Epidermal melanocyte (primary cell): ENCODE measurements around the gene HNF1B.
"Not testable (repeated sequence)": the region's sequence is repeated elsewhere in the genome, so short reads cannot be mapped to it uniquely, and the experiment has no call there.

Source experiments
- DNase-seq: peaks from one replicate; pipeline ENCODE4 v3.0.0; 2011; ENCODE audit warnings: low spot score; ENCODE audit not compliant: insufficient read length

HNF1B gene

DNA sequence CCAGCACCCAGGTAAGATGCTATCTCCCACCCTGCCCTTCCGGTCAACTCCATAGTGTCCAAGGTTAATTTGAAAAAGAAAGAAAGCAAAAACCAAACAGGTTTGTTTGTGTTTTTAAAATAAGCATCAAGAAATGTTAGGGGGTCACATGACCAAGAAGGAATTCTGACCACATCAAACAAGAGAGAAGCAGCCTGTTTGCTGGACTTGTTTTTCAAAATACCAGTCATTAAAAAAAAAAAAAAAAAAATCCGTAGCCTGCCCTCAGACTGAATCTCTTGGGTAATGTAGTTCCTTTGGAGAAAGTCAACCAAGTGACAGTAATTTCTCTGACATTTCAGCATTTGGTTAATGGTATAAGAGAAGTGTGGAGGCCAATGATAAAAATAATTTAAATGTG lies 38.4 kb downstream of the HNF1B start:
- DNase-seq: no peak

DNA sequence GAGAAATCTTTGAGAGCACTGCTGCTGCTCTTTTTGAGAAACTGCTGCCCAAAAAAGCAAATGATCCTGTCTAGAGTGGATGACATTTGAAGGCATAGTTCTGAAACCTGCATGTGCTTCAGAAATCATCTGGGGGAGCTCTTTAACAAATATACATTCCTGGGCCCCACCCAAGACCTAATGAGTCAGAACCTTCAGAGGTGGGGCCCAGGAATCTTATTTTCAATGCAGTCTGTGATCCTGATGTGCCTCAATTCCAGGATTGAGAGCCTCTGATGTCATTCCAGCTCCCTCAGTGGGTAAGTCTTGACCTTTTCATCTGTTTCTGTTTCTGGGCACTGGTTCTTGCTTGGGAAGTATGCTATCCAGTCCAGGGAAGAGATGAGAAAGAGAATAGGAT lies 42.3 kb downstream of the HNF1B start:
- DNase-seq: no peak

DNA sequence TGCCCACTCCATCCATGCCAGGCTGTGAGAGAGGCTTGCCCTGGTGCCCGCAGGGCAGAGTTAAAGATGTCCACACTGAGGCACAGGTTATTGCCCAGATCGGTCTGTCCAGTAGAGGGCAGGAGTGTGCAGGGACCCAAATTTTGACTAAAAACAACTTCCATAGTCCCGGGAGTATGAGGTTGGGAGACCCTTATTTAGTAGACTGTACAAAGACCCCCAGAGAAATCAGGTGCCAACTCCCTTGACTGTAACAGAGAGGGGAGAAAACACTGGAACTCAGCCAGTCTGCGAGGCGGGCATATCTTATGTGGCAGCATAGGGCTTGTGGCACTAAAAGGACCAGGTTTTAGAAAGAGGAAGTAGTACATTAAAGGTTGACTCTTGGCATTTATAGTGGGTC lies 43.4 kb downstream of the HNF1B start:
- DNase-seq: no peak

DNA sequence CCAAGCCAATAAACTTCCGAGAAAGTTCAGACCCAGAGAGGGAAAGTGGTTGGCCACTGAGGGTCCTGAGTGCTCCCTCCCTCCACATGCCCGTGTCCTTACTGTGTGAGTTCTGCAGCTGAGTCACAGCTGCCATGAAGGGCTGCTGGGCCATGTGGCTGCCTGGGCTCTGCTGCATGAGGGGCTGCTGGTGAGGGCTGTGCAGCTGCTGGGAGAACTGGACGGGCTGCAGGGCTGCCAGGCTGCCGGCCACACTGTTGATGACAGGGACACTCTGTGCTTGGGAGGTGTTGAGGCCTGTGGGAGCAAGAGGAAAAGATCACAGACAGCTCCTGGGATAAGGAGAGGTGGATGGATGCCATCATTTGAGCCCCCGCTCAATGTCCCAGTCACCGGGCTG lies 44.0 kb downstream of the HNF1B start:
- DNase-seq: no peak

DNA sequence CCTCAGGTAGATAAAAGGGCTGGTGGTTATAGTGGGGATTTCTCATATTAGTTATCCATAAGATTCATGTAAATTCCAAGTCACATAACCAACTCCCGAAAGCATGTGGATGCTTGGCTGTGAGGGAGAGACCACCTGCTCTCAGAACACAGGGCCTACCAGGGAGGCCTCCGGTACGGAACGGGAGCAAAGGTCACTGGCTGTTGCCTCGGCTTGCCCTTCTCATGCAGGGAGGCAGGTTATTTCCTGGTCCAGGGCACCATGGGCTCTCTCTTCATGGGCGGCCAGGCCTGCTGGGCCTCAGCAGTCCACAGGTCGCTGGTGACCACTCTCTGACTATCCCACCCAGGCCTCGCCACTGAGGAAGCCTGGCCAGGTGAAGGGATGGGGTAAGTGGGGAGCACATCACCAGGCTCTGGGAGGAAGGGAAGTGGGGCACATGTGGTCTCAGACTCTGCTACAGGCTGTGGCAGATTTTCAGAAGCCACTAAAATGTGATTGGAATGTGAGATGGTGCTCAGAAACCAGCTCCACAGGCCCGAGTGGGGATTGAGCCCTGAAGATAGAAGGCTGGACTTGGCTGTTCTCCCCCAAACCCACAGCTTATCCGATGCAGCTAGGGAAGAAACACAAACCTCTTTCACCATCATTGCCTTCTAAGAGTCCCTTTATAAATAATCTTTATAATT lies 45.4 kb downstream of the HNF1B start:
- DNase-seq: no peak

DNA sequence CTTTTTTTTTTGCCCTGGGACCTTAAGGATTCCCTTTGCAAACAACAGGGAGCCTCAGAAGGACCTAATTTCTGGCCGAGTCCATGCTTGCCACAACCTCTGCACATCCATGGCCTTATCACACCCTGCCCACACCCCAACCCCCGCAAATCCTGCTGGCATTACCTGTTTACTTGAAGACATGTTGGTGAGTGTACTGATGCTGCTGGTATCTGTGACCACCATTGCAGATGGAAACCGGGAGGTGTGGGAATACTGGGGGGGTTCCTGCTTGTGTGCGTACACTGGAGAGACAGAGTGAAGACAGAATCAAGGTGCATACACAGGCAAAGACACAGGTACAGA lies 46.0 kb downstream of the HNF1B start:
- DNase-seq: no peak

DNA sequence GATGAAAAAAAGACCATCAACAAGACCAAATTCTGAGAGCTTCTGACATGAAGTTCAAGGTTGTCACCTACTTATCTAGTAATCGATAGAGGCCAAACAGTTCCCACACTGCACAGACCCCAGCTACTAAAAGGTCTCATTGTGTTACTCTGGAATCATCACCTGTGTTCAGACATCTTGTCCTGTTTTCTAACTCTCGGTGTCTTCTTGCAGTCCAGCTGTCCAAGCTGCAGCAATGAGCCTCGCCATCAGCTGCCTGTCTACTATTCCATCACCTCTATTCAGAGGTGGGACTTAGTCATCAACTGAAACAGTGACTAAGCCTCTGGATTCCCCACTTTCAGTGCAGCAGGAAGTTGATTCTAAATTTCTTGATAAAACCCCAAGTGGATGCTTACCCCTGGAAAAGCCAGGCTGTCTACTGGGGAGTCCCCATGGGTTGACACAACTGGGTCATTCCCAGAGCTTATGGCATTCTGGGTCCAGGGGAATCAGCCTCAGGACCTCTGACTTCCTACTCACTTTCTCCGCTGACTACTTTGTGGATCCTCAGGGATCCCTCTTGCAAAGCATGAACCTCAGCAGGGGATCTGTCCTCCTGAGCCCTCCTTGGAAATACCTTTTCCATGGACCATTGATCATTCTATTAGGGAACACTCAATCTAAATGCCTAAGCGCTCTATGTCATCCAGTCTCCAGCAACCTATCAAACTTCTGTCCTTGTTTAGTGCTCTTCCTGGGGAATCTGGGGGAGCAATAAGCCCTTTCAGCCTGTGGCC lies 46.5 kb downstream of the HNF1B start:
- no peak for DNase-seq

DNA sequence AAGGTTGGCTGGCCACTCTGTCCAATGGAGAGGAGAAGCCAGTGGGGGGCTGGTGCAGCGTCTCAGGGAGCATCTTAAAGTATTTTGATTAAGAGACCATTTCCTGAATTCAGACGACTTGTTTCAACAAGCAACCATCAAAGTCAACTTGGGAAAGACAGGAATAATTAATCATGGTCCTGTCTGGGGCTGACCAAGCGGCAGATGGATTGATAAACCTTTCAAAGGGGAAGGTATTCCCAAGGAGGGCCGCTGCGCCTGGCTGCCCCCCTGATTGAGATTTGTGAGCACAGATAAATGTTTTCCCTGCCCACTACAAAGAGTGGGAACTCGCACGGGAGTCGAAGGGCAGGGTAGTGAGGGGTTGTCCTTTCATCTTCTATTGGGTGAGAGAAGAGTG lies 47.5 kb downstream of the HNF1B start:
- no peak for DNase-seq

DNA sequence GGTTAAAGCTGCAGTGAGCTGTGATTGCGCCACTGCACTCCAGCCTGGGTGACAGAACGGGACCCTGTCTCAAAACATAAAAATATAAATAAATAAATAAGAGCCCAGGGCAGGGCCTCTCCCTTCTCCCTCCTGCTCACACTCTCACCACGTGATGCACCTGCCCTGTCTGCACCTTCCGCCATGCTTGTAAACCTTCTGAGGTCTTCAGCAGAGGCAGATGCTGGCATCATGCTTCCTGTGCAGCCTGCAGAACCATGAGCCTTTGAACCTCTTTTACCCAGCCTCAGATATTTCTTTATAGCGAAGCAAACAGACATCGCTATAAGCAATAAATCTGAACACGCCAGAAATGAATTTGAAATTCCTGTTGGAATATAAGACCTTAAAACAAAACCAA lies 48.5 kb downstream of the HNF1B start:
- DNase-seq: no peak

DNA sequence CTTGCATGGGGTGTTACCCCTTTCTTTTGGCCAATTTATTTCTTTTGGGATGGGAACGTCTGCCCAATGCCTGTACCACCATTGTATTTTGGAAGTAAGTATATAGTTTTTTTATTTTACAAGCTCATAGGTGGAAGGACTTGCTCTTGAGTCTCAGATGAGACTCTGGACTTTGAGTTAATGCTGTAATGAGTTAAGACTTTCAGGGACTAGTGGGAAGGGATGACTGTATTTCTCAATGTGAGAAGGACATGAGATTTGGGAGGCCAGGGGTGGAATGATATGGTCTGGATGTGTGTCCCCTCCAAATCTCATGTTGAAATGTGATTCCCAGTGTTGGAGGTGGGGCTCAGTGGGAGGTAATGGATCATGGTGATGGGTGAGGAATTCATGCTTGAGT lies 49.1 kb downstream of the HNF1B start:
- no peak for DNase-seq

DNA sequence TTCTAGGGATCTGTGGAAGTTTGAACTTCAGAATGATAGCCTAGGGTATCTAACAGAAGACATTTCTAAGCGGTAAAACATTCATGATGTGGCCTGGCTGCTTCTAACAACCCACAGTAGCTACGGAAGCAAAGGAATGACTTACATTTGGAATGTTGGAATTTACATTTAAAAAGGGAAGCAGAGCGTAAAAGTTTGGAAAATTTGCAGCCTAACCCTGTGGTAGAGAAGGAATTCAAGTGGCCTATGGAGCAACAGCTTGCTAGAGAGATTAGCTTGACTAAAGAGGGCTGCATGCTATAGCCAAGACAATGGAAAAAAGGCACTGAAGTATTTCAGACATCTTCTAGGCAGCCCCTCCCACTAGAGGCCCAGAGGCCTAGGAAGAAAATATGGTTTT lies 50.1 kb downstream of the HNF1B start:
- no peak for DNase-seq

DNA sequence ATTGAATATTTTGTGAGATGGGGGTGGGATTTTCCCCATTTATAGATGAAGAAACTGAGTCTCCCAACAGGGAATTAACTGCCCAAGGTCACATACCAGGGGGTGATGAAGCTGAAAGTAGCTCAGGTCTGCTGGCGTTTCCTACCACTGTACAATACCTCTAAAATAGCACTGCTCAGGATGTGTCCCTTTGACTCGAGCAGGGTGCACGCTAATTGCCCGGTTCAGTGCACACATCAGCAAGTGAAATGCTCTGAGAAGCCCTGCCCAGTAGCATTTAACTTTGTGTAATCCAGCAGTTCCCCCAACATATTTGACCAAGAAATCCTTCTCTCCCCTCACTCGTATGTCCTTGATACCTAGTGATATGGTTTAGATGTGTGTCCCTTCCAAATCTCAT lies 51.5 kb downstream of the HNF1B start:
- DNase-seq: no peak

DNA sequence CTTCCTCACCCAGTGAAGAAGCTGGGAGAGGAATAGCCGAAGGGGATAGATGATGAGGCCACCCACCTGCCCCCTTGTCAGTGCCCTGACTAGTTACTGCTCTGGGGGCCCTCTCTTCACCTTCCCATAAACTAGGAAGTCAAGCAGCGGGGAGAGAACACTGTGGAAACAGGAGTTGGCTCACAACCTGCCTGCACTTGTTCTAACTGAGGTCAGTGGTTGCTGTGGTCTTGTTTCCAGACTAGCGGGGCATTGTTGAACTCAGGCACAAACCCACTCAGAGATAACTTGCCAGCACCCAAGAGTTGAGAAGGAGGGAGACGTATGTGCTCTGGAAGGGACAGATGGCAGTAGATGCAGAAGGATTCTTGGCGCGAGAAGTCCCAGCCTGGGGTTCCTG lies 53.1 kb downstream of the HNF1B start:
- no peak for DNase-seq

DNA sequence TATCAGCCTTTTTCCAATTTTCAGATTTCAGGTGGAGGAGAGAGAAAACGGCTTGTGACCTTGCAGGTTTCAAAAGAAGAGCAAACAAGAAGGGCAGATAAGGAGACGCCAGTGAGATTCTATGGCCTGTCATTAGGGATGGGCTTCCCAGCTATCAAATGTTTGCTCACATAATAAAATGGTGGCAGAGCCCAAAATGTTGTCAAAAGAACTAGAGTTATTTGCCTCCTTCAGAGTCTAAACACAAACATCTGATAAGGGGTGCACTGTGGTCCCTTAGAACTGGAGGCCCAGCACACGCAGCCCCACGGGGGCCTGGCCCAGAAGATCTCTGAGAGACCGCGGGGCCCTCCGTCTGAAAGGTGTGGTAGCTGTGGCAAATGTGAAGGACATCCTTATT lies 55.5 kb downstream of the HNF1B start:
- no peak for DNase-seq

DNA sequence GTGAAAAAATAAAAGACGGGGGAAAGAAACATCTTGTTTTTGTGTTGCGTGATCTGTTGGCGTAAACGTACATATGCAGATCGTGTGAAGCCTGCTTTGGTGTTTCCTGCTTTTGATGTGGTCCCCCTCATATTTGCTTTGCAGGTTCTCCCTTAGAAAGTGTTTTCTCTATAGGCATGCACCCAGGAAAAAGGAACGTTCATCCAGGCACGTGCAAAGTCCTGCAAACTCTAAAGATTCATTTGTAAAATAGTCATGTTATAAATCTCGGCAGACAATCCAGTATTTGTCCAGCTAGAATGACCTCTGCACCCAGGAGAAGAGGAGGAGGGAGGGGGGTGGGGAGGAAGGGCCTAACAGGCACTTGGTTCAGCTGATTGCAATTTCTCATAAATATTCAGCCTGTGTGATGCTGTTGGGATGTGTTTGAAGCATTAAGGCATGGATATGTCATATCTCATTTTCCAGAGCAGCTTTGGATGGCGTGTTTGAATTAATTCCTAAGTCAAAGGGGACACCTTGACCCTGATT lies 61.3 kb downstream of the HNF1B start:
- no peak for DNase-seq

DNA sequence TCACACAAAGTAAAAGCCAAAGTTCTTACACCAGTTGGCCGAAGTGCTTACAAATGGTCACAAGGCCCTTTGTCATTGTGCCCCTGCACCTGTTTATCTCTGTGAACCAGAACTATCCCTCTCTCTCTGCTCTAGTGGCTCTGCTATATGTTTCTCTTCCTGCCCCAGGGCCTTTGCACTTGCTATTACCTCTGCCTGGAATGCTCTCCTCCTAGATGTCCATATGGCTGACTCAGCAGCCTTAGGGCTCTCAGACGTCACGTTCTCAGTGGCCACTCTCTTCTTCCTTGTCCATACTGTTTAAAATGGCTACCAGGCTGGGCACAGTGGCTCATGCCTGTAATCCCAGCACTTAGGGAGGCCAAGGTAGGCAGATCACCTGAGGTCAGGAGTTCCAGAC lies 62.9 kb downstream of the HNF1B start:
- DNase-seq: no peak

DNA sequence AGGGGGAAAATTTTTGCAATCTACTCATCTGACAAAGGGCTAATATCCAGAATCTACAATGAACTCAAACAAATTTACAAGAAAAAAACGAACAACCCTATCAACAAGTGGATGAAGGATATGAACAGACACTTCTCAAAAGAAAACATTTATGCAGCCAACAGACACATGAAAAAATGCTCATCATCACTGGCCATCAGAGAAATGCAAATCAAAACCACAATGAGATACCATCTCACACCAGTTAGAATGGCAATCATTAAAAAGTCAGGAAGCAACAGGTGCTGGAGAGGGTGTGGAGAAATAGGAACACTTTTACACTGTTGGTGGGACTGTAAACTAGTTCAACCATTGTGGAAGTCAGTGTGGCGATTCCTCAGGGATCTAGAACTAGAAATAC lies 64.9 kb downstream of the HNF1B start:
- DNase-seq: not testable (repeated sequence)

DNA sequence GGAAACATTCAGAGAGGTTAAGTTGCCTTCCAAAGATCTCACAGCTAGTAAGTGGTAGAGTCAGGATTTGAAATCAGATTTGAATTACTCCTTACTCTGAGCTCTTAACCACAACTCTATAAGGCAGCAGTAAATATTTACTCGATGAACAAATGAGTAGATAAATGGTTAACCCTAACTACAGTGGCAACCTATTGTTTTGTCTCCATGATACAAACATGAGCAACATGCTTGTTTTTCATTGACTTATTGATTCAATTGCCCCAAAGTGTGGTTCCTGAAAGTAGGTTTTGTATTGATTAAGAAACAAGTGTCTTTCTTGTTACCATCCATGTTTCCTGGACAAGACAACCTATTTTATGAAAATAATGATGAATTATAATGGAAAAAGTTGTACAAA lies 66.8 kb downstream of the HNF1B start:
- DNase-seq: no peak

DNA sequence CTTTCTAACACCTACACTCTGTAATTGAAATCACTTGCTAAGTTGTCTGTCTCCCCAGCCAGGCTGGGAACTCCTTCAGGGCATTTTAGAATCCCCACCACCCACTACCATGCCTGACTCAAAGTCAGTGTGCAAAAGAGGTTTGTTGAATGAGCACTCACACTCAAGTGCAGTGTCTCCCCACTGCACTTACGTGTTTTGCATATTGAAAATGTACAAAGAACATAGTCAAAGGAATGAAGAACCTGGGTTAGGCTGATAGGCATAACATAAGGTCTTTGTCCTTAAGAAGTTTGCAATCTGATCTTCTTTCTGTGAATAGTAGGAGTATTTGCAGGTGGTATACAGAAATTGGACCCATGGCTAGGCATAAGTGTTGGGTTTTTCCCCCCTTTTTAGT lies 67.8 kb downstream of the HNF1B start:
- DNase-seq: no peak

DNA sequence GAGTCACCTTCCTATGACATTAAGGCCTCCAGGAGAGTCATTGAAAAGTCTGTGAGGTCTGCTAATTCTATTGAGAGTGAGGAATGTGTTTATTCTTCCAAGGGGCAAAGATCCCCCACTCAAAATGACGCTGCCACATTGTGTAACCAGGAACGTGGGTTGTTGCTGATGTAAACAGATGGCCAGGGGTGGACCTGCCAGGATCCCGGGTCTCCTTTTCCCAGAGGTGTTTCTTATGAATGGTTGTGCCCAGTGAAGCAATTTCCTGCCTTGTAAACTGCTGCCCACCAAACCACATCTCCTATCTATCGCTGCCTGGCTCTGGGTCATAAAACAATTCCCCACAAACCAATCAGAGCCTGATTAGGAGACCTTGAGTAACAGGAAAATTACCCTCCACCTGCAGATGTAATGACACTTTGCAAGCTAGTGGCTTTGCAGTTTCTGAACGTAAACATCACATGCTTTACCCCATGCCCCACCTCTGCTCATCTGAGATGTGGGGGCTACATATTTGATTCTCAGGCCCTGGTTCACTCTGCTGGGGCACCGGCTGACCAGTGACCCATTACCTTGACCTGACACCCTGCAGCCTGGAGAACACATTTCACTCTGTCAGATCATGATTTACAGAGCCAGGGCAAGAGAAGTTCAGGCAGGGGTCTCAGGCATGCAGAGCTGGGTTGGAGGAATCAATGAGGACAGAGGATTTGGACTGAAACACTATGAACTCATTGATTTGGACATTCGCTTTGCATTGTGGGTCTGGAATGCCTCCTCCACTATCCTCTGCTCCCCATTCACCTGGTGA lies 68.5 kb downstream of the HNF1B start:
- DNase-seq: no peak

DNA sequence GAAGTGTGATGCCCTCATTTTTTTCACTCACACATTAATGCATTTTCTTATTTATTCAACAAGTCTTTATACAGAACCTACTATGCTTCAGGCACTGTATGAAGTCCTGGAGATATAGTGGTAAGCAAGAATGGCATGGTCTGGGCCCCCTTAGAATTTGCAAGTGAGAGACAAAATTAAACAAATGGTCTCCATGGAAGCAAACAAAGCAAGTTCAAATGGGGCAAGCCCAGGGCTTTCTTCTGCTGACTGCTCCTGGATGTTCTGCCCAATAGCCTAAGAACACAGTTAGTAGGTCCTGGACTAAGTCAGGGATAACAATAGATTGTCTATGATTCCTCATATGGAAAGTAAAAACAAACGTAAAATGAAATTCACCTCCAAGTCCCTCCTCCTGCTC lies 70.3 kb downstream of the HNF1B start:
- no peak for DNase-seq

DNA sequence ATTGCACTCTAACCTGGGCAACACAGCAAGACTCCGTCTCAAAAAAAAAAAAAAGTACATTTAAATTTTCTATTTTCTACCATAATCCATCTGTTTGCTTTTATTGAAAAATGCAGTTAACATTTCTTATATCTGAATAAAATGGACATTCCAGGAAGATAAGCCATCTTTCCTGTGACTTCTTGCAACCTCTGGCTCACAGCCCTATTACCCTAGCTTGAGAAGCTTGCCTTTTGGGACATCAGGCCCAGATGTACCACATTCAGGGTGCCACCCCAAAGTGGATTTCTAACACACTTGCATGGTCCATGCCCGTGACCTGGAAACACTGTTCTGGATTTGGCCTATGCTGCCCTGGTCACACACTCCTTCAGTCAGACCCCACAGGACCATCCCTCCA lies 71.5 kb downstream of the HNF1B start:
- DNase-seq: no peak
